Esophagus muscularis mucosa (tissue), 4 donors: ENCODE data around the gene MTCP1. TPM values are rescaled to one million over a fixed set of nuclear protein-coding genes. Genes with fewer than 3 reads are reported as not detected.
A peak's percentile ranks its signal among the peaks of the same experiment; 100 is the strongest.

Experiments
- DNase-seq: peaks from one replicate; pipeline ENCODE4 v3.0.0-alpha.2; 2017; ENCODE audit errors: extremely low spot score
- H3K27ac ChIP-seq, 4 donors: fragments of 200-600 bp; sonication (generic); replicated peaks in 1 of 4; 1 replicate in 3 of 4; 2 replicates in 1 of 4; pipeline ENCODE4 v1.5.1; 2016 to 2019; ENCODE audit warnings: mild to moderate bottlenecking in 1 of 4
- H3K27me3 ChIP-seq, 4 donors: fragments of 200-600 bp; sonication (generic); one replicate each; pipeline versions ENCODE4 v1.5.1 to v1.6.0; 2016 to 2019
- H3K36me3 ChIP-seq, 4 donors: fragments of 200-600 bp; sonication (generic); one replicate each; pipeline ENCODE4 v1.5.1; 2016 to 2019
- H3K4me1 ChIP-seq, 4 donors: fragments of 200-600 bp; sonication (generic); one replicate each; pipeline ENCODE4 v1.5.1; 2016 to 2019
- H3K4me3 ChIP-seq, 4 donors: fragments of 200-600 bp; sonication (generic); 1 replicate in 2 of 4; 2 replicates in 2 of 4; pipeline ENCODE4 v1.5.1; 2016 to 2019; ENCODE audit warnings: mild to moderate bottlenecking in 4 of 4, moderate library complexity in 1 of 4
- H3K9me3 ChIP-seq, 4 donors: fragments of 200-600 bp; sonication (generic); 1 replicate in 3 of 4; 2 replicates in 1 of 4; pipeline ENCODE4 v1.5.1; 2016 to 2019
- CTCF ChIP-seq, 3 experiments: fragments of 200-600 bp in 2 of 3; fragments of 450-650 bp in 1 of 3; sonication (generic) in 2 of 3; IDR thresholded peaks; one replicate each; pipeline ENCODE4 v1.5.1; 2017 to 2019; ENCODE audit warnings: antibody characterized with exemption in 3 of 3, mild to moderate bottlenecking in 2 of 3, moderate library complexity in 1 of 3
- EP300 ChIP-seq: sonication (generic); formaldehyde crosslinking; IDR thresholded peaks from one replicate; pipeline ENCODE4 v1.6.1; 2017; ENCODE audit warnings: antibody characterized with exemption
- POLR2A ChIP-seq: fragments of 450-650 bp; IDR thresholded peaks from one replicate; pipeline ENCODE4 v1.6.1; 2017; ENCODE audit warnings: antibody characterized with exemption, moderate library complexity, mild to moderate bottlenecking, low read depth
- POLR2AphosphoS5 ChIP-seq, 2 donors: sonication (generic); formaldehyde crosslinking; IDR thresholded peaks; one replicate each; pipeline ENCODE4 v1.6.1; 2017; ENCODE audit warnings: antibody characterized with exemption in 2 of 2
- WGBS: methylation state at CpG from one replicate; pipeline ENCODE4 v1.1.5; 2018; 5-methylcytosine and 5-hydroxymethylcytosine counted together
- intact Hi-C: fragments of 100-400 bp; cut with DNase I; formaldehyde crosslinking; loops from one replicate; pipeline ENCODE4 v1.15.1; 2023
- total RNA-seq, 4 donors: library from RNA; depleted of rRNA; stranded (reverse); fragments of >200 nt; gene quantifications; one replicate each; pipeline versions ENCODE4 v1.1.0 to v1.2.1, GENCODE V29; 2016

MTCP1 gene
- total RNA-seq, 4 donors from 2014 or later = 2.5 to 4.4 (median 4.2) TPM

GRCh38 chrX:155053656-155054055 lies 17.3 kb downstream of the MTCP1 start:
- no peak for TF ChIP-seq EP300
- no peak for TF ChIP-seq POLR2AphosphoS5 (IDR thresholded peaks at IDR 0.05)
- TF ChIP-seq CTCF (IDR thresholded peaks at IDR 0.05) = no peak
- TF ChIP-seq POLR2A = no peak
- Histone ChIP-seq H3K4me3 (no peak overlapping the region), H3K4me1 (peaks cover 11 to 18% (median 14%) of the 10 kb centered on the region in 4 donors), H3K27ac (no peak overlapping the region), H3K9me3 (no peaks in the 10 kb centered on the region), H3K27me3 (no peaks in the 10 kb centered on the region), H3K36me3 (peaks cover 0 to 25% (median 8%) of the 10 kb centered on the region in 4 donors)
- intact Hi-C loops = loop anchor here (5.0 kb wide), 1 partner anchor 71 kb away; no protein-coding TSS in a partner anchor
- WGBS = 71% methylated on average over 3 of the region's 3 CpGs
- DNase-seq = no peak

GRCh38 chrX:155052738-155053498 lies 18.0 kb downstream of the MTCP1 start:
- Histone ChIP-seq H3K27ac (no peak overlapping the region), H3K27me3 (no peaks in the 10 kb centered on the region), H3K9me3 (no peaks in the 10 kb centered on the region), H3K4me1 (peaks cover 11 to 18% (median 15%) of the 10 kb centered on the region in 4 donors), H3K4me3 (no peak overlapping the region), H3K36me3 (peaks cover 0 to 25% (median 8%) of the 10 kb centered on the region in 4 donors)
- 78% methylated on average over 5 of the region's 5 CpGs for WGBS
- intact Hi-C loops = loop anchor here (5.0 kb wide), 1 partner anchor 71 kb away; no protein-coding TSS in a partner anchor
- no peak for DNase-seq
- TF ChIP-seq POLR2A = no peak
- no peak for TF ChIP-seq CTCF (IDR thresholded peaks at IDR 0.05)
- no peak for TF ChIP-seq EP300
- TF ChIP-seq POLR2AphosphoS5 (IDR thresholded peaks at IDR 0.05) = no peak

- DNase-seq = no peak
- no peaks in the 10 kb centered on the region for H3K27me3 ChIP-seq
- peaks cover 0 to 8% (median 2%) of the 10 kb centered on the region in 4 donors for H3K4me1 ChIP-seq
- 47% methylated on average over 9 of the region's 9 CpGs for WGBS
- H3K27ac ChIP-seq = no peak overlapping the region
- TF ChIP-seq POLR2AphosphoS5 (IDR thresholded peaks at IDR 0.05) (no peak), CTCF (IDR thresholded peaks at IDR 0.05) (peak; percentile 31 to 54 (median 31)), POLR2A (no peak), EP300 (no peak)
- H3K4me3 ChIP-seq = no peak overlapping the region
- intact Hi-C loops = no loop called here
- H3K9me3 ChIP-seq = no peaks in the 10 kb centered on the region
- H3K36me3 ChIP-seq = peaks cover 0 to 25% (median 9%) of the 10 kb centered on the region in 4 donors
These were observed 21.8 kb downstream of the MTCP1 start for GRCh38 chrX:155048977-155049619.

- DNase-seq = no peak
- H3K27me3 ChIP-seq = no peaks in the 10 kb centered on the region
- WGBS = 53% methylated on average over 5 of the region's 5 CpGs
- intact Hi-C loops = no loop called here
- peaks cover 0 to 13% (median 6%) of the 10 kb centered on the region in 4 donors for H3K36me3 ChIP-seq
- peaks cover 0 to 13% (median 2%) of the 10 kb centered on the region in 4 donors for H3K4me1 ChIP-seq
- TF ChIP-seq POLR2AphosphoS5 (IDR thresholded peaks at IDR 0.05) (no peak), CTCF (IDR thresholded peaks at IDR 0.05) (no peak)
- no peaks in the 10 kb centered on the region for H3K9me3 ChIP-seq
- H3K27ac ChIP-seq = no peak overlapping the region
- no peak overlapping the region for H3K4me3 ChIP-seq
These were observed 24.0 kb downstream of the MTCP1 start for GRCh38 chrX:155046811-155047528.
